Smooth muscle cell of the brain vasculature (primary cell): Measurements from ENCODE around the gene FXYD5.

Source experiments
- DNase-seq: peaks from one replicate; pipeline ENCODE4 v3.0.0-alpha.2; 2012; ENCODE audit warnings: low read depth, low spot score

Gene FXYD5

GRCh38 chr19:35155981-35156672, 1.6 kb downstream of the FXYD5 start:
- DNase-seq: no peak

GRCh38 chr19:35156673-35157014, 2.1 kb downstream of the FXYD5 start:
- DNase-seq: no peak

- no peak for DNase-seq
Observed at GRCh38 chr19:35157431-35157830, 2.9 kb downstream of the FXYD5 start.

GRCh38 chr19:35159606-35160005, 5.1 kb downstream of the FXYD5 start:
- no peak for DNase-seq

- no peak for DNase-seq
Observed at GRCh38 chr19:35160629-35161433, 6.3 kb downstream of the FXYD5 start.

GRCh38 chr19:35161434-35161743, 6.9 kb downstream of the FXYD5 start:
- no peak for DNase-seq

- no peak for DNase-seq
Observed at GRCh38 chr19:35162471-35163326, 8.2 kb downstream of the FXYD5 start.

GRCh38 chr19:35164418-35164817, 9.9 kb downstream of the FXYD5 start:
- DNase-seq: no peak

GRCh38 chr19:35165200-35166058, 10.9 kb downstream of the FXYD5 start:
- no peak for DNase-seq

GRCh38 chr19:35166100-35167063, 11.8 kb downstream of the FXYD5 start:
- DNase-seq: no peak

- DNase-seq: no peak
Observed at GRCh38 chr19:35167251-35168119, 12.9 kb downstream of the FXYD5 start.

- no peak for DNase-seq
Observed at GRCh38 chr19:35168196-35168595, 13.7 kb downstream of the FXYD5 start.

- DNase-seq: no peak
Observed at GRCh38 chr19:35169221-35169995, 14.9 kb downstream of the FXYD5 start.

GRCh38 chr19:35170359-35171061, 16.0 kb downstream of the FXYD5 start:
- DNase-seq: no peak

- DNase-seq: no peak
Observed at GRCh38 chr19:35171730-35172129, 17.2 kb downstream of the FXYD5 start.

GRCh38 chr19:35174226-35174625, 19.7 kb downstream of the FXYD5 start:
- no peak for DNase-seq

- no peak for DNase-seq
Observed at GRCh38 chr19:35176181-35176570, 21.6 kb downstream of the FXYD5 start.
